K562 (cell line): ENCODE results near the gene ZNF143. TPM values are rescaled to one million over a fixed set of nuclear protein-coding genes. Genes with fewer than 3 reads are reported as not detected.

Experiments
- ATF6 ChIP-seq: sonication (generic); formaldehyde crosslinking; IDR thresholded peaks from 2 replicates; pipeline ENCODE4 v1.4.0; 2020; ENCODE audit warnings: mild to moderate bottlenecking, missing genetic modification reagents
- BRCA1 ChIP-seq, 2 experiments: fragments of 450-650 bp in 1 of 2; sonication (generic) in 1 of 2; formaldehyde crosslinking in 1 of 2; IDR thresholded peaks; 2 replicates each; pipeline versions ENCODE4 v1.5.0 to v1.6.1; 2017 to 2020; ENCODE audit warnings: mild to moderate bottlenecking in 1 of 2, missing genetic modification reagents in 1 of 2
- E2F6 ChIP-seq, 2 experiments: IDR thresholded peaks; 2 replicates each; pipeline ENCODE4 v1.6.1; 2011; ENCODE audit warnings: borderline replicate concordance in 1 of 2, control low read depth in 1 of 2, low read depth in 1 of 2, low read length in 1 of 2, mild to moderate bottlenecking in 1 of 2, mixed read lengths in 1 of 2, moderate library complexity in 1 of 2; ENCODE audit not compliant: insufficient read depth in 1 of 2, insufficient read length in 1 of 2, poor library complexity in 1 of 2, severe bottlenecking in 1 of 2; ENCODE audit errors: extremely low read depth in 1 of 2
- ELF1 ChIP-seq: fragments of 200-800 bp; sonication (Bioruptor generic); IDR thresholded peaks from 2 replicates; pipeline ENCODE4 v1.6.1; 2016; ENCODE audit warnings: missing genetic modification characterization, missing compliant biosample characterization
- ERF ChIP-seq: fragments of 450-650 bp; formaldehyde crosslinking; IDR thresholded peaks from 2 replicates; pipeline ENCODE4 v1.4.0; 2020; ENCODE audit warnings: mild to moderate bottlenecking, mixed read lengths
- KLF13 ChIP-seq: fragments of 450-650 bp; IDR thresholded peaks from 2 replicates; pipeline ENCODE4 v1.6.1; 2016; ENCODE audit warnings: missing genetic modification characterization, low read depth, mild to moderate bottlenecking, missing compliant biosample characterization, moderate library complexity, borderline replicate concordance
- MCM5 ChIP-seq: fragments of 450-650 bp; IDR thresholded peaks from 2 replicates; pipeline ENCODE4 v1.6.1; 2016; ENCODE audit warnings: low read depth
- MYC ChIP-seq, 2 experiments: fragments of 250-450 bp in 1 of 2; sonication (Bioruptor Pico) in 1 of 2; IDR thresholded peaks; 2 replicates each; pipeline versions ENCODE4 v1.5.1 to v1.6.1; 2012 to 2021; ENCODE audit warnings: low read depth in 2 of 2, borderline replicate concordance in 1 of 2, improper control_type of control experiment in 1 of 2, low read length in 1 of 2, mild to moderate bottlenecking in 1 of 2, moderate library complexity in 1 of 2
- NKRF ChIP-seq: fragments of 450-650 bp; IDR thresholded peaks from 2 replicates; pipeline ENCODE4 v1.6.1; 2016; ENCODE audit warnings: borderline replicate concordance
- THAP12 ChIP-seq: fragments of 250-450 bp; sonication (Bioruptor Pico); IDR thresholded peaks from 2 replicates; pipeline ENCODE4 v1.9.0; 2021; ENCODE audit warnings: mild to moderate bottlenecking, inconsistent platforms
- TRIM25 ChIP-seq: fragments of 450-650 bp; IDR thresholded peaks from 2 replicates; pipeline ENCODE4 v1.7.0; 2016; ENCODE audit warnings: borderline replicate concordance
- ZC3H4 ChIP-seq: sonication (generic); formaldehyde crosslinking; IDR thresholded peaks from 2 replicates; pipeline ENCODE4 v1.9.0; 2021; ENCODE audit warnings: missing genetic modification reagents, borderline replicate concordance
- polyA plus RNA-seq, 8 experiments: library from polyadenylated mRNA; depleted of rRNA in 4 of 8; stranded (reverse) in 5 of 8; unstranded in 3 of 8; fragments of >200 nt; fragmentation: Nextera tagmentation in 2 of 8; fragmentation: Illumina TruSeq in 1 of 8; extraction: Ambion mirVana in 2 of 8; extraction: Trizol in 1 of 8; gene quantifications; 2 replicates each; pipeline versions ENCODE4 v1.2.1 to v1.2.3, GENCODE V29; 2011 to 2014; ENCODE audit warnings: inconsistent platforms in 1 of 8, missing spikeins in 1 of 8
- total RNA-seq, 7 experiments: library from RNA; depleted of rRNA in 6 of 7; stranded (reverse); fragments of >200 nt in 6 of 7; fragmentation: Illumina TruSeq in 2 of 7; extraction: Trizol in 2 of 7; gene quantifications; 2 replicates each; pipeline versions ENCODE4 v1.2.1 to v1.2.3, GENCODE V29; 2011 to 2021; ENCODE audit warnings: low replicate concordance in 1 of 7

Gene ZNF143
- total and polyA plus RNA-seq, 9 of the 15 experiments (the other 6 are each of a cell fraction or from before 2014, with no cell fraction given): 18.4 to 58.5 (median 27.1) TPM

- TF ChIP-seq NKRF (peak; percentile 49; the same call in 1 of the 2 replicates), MYC (IDR thresholded peaks at IDR 0.05; ENCODE audit: low read depth, low read length) (peak; percentile 55; the same call in 1 of the 2 replicates), MYC (CRISPR knock-in tag; IDR thresholded peaks at IDR 0.05; ENCODE audit: borderline replicate concordance, low read depth) (no peak), THAP12 (CRISPR knock-in tag) (peak; percentile 85; the same call in 1 of the 2 replicates), ATF6 (CRISPR knock-in tag) (no peak), TRIM25 (no peak), E2F6 (IDR thresholded peaks at IDR 0.05; ENCODE audit: borderline replicate concordance in 1 of 2, extremely low read depth in 1 of 2, insufficient read depth in 1 of 2, insufficient read length in 1 of 2, low read depth in 1 of 2, low read length in 1 of 2, poor library complexity in 1 of 2, severe bottlenecking in 1 of 2) (peak in 1 of 2 experiments; percentile 31), KLF13 (tag) (peak; percentile 77; the same call in 1 of the 2 replicates), ELF1 (tag) (peak; percentile 25; the same call in 1 of the 2 replicates), MCM5 (no peak), ZC3H4 (CRISPR knock-in tag) (peak; percentile 81; the same call in 1 of the 2 replicates), BRCA1 (IDR thresholded peaks at IDR 0.05) (no peak), BRCA1 (CRISPR knock-in tag; IDR thresholded peaks at IDR 0.05) (0 out of 2 replicates have a peak, but pooled peaks have one; percentile 53), ERF (CRISPR knock-in tag) (no peak)
These were observed 113.2 kb downstream of the ZNF143 start (continued) for GRCh38 chr11:9573775-9574621.
